Mesothelial cell of epicardium (in vitro differentiated cells): ENCODE data around the gene EXOC2. TPM values are rescaled to one million over a fixed set of nuclear protein-coding genes. Genes with fewer than 3 reads are reported as not detected.

Experiments used
- DNase-seq, 2 experiments: peaks; one replicate each; pipeline ENCODE4 v3.0.0; 2021; ENCODE audit warnings: low spot score in 2 of 2; ENCODE audit not compliant: unreplicated experiment in 2 of 2
- H3K27ac Mint-ChIP-seq: 2 replicates; pipeline ENCODE4 v1.8.0; 2021; ENCODE audit warnings: mixed read lengths
- H3K27me3 Mint-ChIP-seq: 2 replicates; pipeline ENCODE4 v1.8.0; 2021; ENCODE audit warnings: low read depth, mixed read lengths
- H3K36me3 Mint-ChIP-seq: 2 replicates; pipeline ENCODE4 v1.8.0; 2021; ENCODE audit warnings: mixed read lengths
- H3K4me1 Mint-ChIP-seq: 2 replicates; pipeline ENCODE4 v1.8.0; 2021; ENCODE audit warnings: mixed read lengths
- H3K4me3 Mint-ChIP-seq: 2 replicates; pipeline ENCODE4 v1.8.0; 2021; ENCODE audit warnings: mild to moderate bottlenecking, moderate library complexity, mixed read lengths
- H3K9me3 Mint-ChIP-seq: 2 replicates; pipeline ENCODE4 v1.8.0; 2021; ENCODE audit warnings: mixed read lengths
- CTCF ChIP-seq: fragments of 200-600 bp; sonication (generic); IDR thresholded peaks from one replicate; pipeline ENCODE4 v1.5.0; 2021; ENCODE audit warnings: antibody characterized with exemption; ENCODE audit not compliant: unreplicated experiment
- total RNA-seq: library from RNA; stranded (reverse); gene quantifications from 3 replicates; pipeline ENCODE4 v1.2.1, GENCODE V29; 2021

Gene EXOC2
- total RNA-seq, 1 donor from 2014 or later, result 22.9 TPM

GRCh38 chr6:470901-471448 lies 222.0 kb downstream of the EXOC2 start:
- H3K4me3 Mint-ChIP-seq, result no peak overlapping the region
- DNase-seq, result no peak

DNA sequence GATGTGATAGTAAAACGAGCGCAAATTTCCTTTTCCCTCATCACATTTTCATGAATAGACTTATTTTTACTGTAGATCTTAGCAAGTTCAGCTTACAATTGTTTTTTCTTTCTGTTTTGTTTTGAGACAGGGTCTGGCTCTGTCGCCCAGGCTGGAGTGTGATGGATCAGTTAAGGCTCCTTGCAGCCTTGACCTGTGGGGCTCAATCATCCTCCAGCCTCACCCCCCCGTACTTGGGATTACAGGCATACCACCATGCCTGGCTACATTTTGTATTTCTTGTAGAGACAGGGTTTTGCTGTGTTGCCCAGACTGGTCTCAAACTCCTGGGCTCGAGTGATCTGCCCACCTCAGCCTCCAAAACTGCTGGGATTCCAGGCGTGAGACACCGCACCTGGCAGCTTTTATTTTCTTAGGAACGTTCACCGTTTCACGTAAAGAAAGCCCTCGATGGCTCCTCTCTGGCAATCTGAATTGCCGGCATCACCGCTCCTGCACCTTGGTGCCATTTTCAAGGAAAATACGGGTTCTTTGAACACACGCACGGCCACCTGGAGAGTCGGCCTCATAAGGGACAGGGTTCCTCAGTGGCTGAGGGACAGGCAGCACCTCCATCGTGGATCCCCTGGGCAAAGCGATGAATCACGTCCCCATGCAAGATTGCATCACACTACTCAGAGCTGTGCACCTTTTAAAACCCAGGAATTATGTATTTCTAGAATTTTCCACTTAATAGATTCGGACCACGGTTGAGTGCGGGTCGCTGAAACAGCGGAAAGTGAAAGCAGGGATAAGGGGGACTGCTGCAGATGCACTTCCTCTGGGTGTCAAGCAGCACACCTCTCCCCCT lies 222.7 kb downstream of the EXOC2 start:
- no peak for DNase-seq
- no peaks in the 10 kb centered on the region for H3K4me1 Mint-ChIP-seq
- H3K27ac Mint-ChIP-seq, result no peak overlapping the region
- no peaks in the 10 kb centered on the region for H3K36me3 Mint-ChIP-seq
- no peak for TF ChIP-seq CTCF
- H3K9me3 Mint-ChIP-seq, result no peaks in the 10 kb centered on the region
- H3K27me3 Mint-ChIP-seq, result peaks cover 30% of the 10 kb centered on the region
- no peak overlapping the region for H3K4me3 Mint-ChIP-seq

More at GRCh38 chr6:470901-471448, 222.0 kb downstream of the EXOC2 start:
- TF ChIP-seq CTCF, result no peak
- H3K36me3 Mint-ChIP-seq, result no peaks in the 10 kb centered on the region
- H3K4me1 Mint-ChIP-seq, result no peaks in the 10 kb centered on the region
- H3K27ac Mint-ChIP-seq, result no peak overlapping the region
- H3K27me3 Mint-ChIP-seq, result peaks cover 30% of the 10 kb centered on the region
- no peaks in the 10 kb centered on the region for H3K9me3 Mint-ChIP-seq

DNA sequence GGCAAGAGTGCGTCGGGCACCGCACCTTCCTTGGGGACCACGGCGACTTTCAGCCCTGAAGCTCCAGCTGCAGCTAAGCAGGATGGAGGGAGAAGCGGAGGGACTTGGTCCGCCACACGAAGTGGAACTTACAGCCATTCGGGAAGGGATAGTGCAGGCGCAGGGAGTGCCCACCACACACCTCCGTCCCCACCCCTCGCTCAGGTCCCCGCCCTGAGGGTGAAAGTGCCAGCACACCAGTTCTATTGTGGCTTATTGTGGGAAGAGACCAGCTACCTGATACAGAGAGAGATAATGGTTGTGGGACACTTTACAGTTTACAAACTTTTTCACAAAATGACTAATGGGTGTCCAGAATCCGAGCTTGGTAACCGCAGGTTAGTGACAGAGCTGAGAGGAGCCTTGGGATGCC lies 225.3 kb downstream of the EXOC2 start:
- no peaks in the 10 kb centered on the region for H3K4me1 Mint-ChIP-seq
- H3K27me3 Mint-ChIP-seq, result peaks cover 36% of the 10 kb centered on the region
- no peaks in the 10 kb centered on the region for H3K36me3 Mint-ChIP-seq
- no peak overlapping the region for H3K4me3 Mint-ChIP-seq
- TF ChIP-seq CTCF, result no peak
- no peak for DNase-seq
- no peaks in the 10 kb centered on the region for H3K9me3 Mint-ChIP-seq
- no peak overlapping the region for H3K27ac Mint-ChIP-seq

- Mint-ChIP-seq H3K4me1 (no peaks in the 10 kb centered on the region), H3K27me3 (peaks cover 41% of the 10 kb centered on the region), H3K27ac (no peak overlapping the region), H3K36me3 (no peaks in the 10 kb centered on the region), H3K9me3 (no peaks in the 10 kb centered on the region), H3K4me3 (no peak overlapping the region)
- no peak for TF ChIP-seq CTCF
- DNase-seq, result no peak
Measured at GRCh38 chr6:467111-467510, 225.8 kb downstream of the EXOC2 start.

DNA sequence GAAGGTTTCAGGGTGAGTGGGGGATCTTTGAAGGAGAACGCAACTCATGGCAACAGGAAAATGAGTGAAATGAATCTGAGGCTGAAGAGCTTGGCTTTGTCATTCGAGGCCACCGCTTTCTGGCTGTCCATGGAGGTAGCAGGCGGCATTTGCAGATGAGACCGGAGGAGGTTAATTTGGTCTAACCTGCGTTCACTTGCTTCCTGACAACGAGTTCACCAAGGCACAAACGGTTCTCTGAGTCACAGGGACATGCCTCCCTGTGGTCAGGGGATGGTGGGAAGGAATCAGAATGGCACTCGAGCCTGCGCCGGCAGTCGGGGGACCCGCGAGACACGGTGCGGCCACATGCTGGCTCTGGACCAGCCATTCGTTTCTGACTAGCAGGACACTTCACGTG lies 226.4 kb downstream of the EXOC2 start:
- no peak overlapping the region for H3K4me3 Mint-ChIP-seq
- no peaks in the 10 kb centered on the region for H3K9me3 Mint-ChIP-seq
- no peak for TF ChIP-seq CTCF
- no peaks in the 10 kb centered on the region for H3K4me1 Mint-ChIP-seq
- no peaks in the 10 kb centered on the region for H3K36me3 Mint-ChIP-seq
- H3K27me3 Mint-ChIP-seq, result peaks cover 45% of the 10 kb centered on the region
- no peak for DNase-seq
- no peak overlapping the region for H3K27ac Mint-ChIP-seq
